HL-60 (cell line): Measurements from ENCODE around the gene CNIH2.

ENCODE experiments used
- POLR2AphosphoS5 ChIP-seq: IDR thresholded peaks from 2 replicates; pipeline ENCODE4 v1.6.1; 2012; ENCODE audit warnings: low read depth
- SPI1 ChIP-seq: IDR thresholded peaks from 2 replicates; pipeline ENCODE4 v1.6.1; 2012; ENCODE audit warnings: low read depth, mild to moderate bottlenecking, borderline replicate concordance
- TF ChIP-seq, protein P1 (sequence below): IDR thresholded peaks from one replicate; pipeline ENCODE4 v1.5.1; 2011; ENCODE audit warnings: low read length, control low read depth, inconsistent platforms; ENCODE audit not compliant: insufficient read depth
- TF ChIP-seq, protein P2 (sequence below): IDR thresholded peaks from 2 replicates; pipeline ENCODE4 v1.6.1; 2012; ENCODE audit warnings: low read depth; ENCODE audit not compliant: insufficient replicate concordance

DNA sequence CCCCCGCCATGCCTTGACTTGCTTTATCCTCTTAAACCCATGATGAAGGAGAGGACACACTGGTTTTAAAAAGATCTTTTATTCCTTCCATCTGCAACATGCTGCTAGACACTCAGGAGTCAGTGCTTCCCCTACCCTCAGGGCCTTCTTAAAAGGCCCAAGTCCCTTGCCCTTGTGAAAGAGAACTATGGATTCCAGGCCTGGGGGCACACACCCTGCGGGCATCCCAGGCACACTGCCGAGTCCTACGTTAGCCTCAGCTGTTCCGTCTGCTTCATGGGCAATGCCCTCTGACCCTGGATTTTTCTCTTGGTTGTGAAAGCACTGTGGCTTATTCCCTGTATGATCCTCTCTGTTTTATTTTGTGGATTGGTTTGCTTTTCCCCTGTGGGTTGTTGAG, 44.7 kb upstream of the CNIH2 start:
- TF ChIP-seq POLR2AphosphoS5 = no peak
- TF ChIP-seq, protein P1, sequence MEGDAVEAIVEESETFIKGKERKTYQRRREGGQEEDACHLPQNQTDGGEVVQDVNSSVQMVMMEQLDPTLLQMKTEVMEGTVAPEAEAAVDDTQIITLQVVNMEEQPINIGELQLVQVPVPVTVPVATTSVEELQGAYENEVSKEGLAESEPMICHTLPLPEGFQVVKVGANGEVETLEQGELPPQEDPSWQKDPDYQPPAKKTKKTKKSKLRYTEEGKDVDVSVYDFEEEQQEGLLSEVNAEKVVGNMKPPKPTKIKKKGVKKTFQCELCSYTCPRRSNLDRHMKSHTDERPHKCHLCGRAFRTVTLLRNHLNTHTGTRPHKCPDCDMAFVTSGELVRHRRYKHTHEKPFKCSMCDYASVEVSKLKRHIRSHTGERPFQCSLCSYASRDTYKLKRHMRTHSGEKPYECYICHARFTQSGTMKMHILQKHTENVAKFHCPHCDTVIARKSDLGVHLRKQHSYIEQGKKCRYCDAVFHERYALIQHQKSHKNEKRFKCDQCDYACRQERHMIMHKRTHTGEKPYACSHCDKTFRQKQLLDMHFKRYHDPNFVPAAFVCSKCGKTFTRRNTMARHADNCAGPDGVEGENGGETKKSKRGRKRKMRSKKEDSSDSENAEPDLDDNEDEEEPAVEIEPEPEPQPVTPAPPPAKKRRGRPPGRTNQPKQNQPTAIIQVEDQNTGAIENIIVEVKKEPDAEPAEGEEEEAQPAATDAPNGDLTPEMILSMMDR = no peak
- TF ChIP-seq, protein P2, sequence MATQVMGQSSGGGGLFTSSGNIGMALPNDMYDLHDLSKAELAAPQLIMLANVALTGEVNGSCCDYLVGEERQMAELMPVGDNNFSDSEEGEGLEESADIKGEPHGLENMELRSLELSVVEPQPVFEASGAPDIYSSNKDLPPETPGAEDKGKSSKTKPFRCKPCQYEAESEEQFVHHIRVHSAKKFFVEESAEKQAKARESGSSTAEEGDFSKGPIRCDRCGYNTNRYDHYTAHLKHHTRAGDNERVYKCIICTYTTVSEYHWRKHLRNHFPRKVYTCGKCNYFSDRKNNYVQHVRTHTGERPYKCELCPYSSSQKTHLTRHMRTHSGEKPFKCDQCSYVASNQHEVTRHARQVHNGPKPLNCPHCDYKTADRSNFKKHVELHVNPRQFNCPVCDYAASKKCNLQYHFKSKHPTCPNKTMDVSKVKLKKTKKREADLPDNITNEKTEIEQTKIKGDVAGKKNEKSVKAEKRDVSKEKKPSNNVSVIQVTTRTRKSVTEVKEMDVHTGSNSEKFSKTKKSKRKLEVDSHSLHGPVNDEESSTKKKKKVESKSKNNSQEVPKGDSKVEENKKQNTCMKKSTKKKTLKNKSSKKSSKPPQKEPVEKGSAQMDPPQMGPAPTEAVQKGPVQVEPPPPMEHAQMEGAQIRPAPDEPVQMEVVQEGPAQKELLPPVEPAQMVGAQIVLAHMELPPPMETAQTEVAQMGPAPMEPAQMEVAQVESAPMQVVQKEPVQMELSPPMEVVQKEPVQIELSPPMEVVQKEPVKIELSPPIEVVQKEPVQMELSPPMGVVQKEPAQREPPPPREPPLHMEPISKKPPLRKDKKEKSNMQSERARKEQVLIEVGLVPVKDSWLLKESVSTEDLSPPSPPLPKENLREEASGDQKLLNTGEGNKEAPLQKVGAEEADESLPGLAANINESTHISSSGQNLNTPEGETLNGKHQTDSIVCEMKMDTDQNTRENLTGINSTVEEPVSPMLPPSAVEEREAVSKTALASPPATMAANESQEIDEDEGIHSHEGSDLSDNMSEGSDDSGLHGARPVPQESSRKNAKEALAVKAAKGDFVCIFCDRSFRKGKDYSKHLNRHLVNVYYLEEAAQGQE = no peak
- TF ChIP-seq SPI1 = no peak
